SHP77 (cell line): ENCODE results near the gene SHC2.

Experiments
- DNase-seq, 2 experiments: peaks; one replicate each; lab custom pipeline; 2025; lab: John Stamatoyannopoulos, UW

SHC2 gene, protein sequence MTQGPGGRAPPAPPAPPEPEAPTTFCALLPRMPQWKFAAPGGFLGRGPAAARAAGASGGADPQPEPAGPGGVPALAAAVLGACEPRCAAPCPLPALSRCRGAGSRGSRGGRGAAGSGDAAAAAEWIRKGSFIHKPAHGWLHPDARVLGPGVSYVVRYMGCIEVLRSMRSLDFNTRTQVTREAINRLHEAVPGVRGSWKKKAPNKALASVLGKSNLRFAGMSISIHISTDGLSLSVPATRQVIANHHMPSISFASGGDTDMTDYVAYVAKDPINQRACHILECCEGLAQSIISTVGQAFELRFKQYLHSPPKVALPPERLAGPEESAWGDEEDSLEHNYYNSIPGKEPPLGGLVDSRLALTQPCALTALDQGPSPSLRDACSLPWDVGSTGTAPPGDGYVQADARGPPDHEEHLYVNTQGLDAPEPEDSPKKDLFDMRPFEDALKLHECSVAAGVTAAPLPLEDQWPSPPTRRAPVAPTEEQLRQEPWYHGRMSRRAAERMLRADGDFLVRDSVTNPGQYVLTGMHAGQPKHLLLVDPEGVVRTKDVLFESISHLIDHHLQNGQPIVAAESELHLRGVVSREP

DNA sequence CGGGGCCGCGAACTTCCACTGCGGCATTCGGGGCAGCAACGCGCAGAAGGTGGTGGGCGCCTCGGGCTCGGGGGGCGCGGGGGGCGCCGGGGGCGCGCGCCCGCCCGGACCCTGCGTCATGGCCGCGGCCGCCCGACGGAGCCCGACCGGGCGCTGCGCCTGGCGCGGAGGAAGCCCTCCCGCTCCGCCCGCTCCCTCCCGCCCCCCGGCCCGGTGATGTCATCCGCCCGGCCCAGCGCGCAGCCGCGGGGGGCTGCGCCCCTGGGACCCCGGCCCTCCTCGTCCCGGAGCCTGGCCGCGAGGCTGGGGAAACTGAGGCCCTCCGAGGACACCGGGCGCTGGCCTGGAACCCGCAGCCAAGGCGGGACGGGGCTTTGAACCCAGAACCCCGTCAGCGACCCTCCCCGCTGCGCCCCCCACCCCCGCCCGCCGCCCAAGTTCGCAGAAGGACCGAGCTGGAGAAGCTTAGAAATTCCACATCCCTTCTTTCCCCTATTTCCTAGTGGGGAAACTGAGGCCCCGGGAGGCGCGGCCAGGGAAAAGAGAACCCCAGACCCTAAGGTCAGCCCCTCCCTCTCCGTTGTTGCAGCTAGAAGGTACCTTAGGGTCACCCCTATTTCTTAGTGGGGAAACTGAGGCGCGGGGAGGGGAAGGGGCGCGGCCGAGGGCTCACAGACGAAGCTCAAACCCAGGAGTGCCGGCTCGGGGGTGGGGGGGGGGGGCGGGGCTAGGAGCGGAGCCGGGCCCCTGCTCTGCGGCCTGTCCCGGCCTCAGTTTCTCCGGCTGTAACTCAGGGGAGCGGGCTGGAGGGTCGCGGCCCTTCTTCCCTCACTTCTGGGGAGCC, at the start of gene SHC2:
SHC2 (minus strand) TSS at position 157 of the 844 bp plus-strand sequence; CDS start at position 120, 37 bp downstream.
- DNase-seq: no peak

DNA sequence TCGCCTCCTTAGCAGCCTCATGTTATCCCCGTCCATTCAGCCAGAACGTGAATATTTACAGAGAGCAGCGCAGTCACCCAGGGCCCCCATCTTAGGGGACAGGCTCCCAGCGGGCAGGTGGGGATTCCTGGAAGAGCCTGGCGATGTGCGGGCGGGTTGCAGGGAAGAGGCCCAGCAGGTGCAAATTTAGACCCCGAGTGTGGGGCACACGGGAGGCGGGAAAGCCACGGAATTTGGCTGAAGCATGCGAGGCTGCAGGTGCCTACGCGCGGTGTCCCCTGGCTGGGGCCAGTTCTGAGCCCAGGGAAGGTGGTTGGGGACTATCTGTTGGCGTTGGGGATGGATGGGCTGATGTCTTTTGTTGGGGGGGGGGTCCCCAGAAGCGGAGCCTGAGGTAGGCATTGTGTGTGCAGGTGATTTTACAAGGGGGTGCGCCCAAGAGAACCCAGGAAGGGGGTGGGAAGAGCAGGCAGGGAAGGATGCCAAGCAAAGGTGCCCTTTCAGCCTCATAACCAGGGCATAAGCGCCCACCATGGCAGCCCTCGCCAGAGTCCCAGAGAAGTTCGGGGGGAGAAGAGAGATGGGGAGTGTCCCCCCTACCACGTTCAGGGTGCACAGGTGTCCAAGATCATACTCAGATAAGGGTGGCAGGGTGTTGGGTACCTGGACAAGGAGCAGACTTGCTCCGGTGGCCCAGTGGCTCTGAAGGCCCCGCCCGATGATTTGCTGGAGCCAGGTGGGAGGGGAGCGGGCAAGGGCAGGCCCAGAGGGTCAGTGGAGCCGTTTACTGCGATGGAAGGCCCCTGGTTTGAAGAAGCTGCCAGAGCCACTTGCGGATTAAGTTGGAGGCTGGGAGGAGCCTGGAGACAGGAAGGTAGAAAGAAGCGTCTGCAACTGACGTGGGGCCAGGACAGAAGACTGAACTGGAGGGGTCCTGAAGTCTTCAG, 47.6 kb upstream of the SHC2 start:
- no peak for DNase-seq

GRCh38 chr19:507286-508203, 46.7 kb upstream of the SHC2 start, which contains the start of gene TPGS1:
Gene TPGS1 (plus strand): TSS chr19:507497. CDS start chr19:507507, 10 bp downstream.
- DNase-seq: peak; percentile 57 to 85

GRCh38 chr19:506404-507285, 45.8 kb upstream of the SHC2 start:
- DNase-seq: peak; percentile 97 to 99

- DNase-seq: no peak
Measured at GRCh38 chr19:504616-505015, 43.8 kb upstream of the SHC2 start.

DNA sequence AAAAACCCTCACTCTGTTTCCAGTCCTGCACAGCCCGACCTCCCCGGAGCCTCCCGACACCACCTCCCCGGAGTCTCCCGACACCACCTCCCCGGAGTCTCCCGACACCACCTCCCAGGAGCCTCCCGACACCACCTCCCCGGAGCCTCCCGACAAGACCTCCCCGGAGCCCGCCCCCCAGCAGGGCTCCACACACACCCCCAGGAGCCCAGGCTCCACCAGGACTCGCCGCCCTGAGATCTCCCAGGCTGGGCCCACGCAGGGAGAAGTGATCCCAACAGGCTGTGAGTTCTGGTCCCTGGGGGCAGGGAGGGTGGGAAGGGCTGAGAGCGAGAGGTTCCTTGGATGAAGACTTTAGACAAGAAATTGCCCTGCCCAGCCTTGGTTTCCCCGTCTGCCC, 40.8 kb upstream of the SHC2 start:
- no peak for DNase-seq

GRCh38 chr19:498977-499623, 38.3 kb upstream of the SHC2 start:
- no peak for DNase-seq

DNA sequence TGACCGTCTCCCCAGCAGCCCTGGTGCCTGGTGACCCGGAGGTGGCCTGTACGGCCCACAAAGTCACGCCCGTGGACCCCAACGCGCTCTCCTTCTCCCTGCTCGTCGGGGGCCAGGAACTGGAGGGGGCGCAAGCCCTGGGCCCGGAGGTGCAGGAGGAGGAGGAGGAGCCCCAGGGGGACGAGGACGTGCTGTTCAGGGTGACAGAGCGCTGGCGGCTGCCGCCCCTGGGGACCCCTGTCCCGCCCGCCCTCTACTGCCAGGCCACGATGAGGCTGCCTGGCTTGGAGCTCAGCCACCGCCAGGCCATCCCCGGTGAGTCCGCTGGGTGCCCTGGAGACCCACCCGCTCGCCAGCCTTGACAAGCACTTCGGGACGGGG, 37.7 kb upstream of the SHC2 start:
- no peak for DNase-seq

DNA sequence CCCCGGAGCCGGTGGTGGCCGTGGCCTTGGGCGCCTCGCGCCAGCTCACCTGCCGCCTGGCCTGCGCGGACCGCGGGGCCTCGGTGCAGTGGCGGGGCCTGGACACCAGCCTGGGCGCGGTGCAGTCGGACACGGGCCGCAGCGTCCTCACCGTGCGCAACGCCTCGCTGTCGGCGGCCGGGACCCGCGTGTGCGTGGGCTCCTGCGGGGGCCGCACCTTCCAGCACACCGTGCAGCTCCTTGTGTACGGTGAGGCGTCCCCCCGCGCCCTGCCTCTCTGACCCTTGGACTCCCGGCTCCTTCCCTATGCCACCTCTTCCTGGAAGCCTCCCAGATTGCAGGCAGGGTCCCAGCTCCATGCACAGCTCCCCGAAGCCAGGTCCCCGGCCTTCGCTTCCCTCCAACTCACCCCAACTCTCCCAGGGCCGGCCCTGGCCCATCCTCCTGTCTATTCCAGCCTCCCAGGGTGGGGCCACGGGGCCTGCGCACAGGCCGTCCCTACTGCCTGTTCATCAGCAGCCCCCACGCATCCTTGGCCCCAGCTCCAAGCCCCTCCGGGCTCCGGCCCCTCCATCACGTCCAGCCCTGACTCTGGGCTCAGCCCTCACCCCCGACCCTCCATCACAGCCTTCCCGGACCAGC, 37.2 kb upstream of the SHC2 start:
- no peak for DNase-seq

DNA sequence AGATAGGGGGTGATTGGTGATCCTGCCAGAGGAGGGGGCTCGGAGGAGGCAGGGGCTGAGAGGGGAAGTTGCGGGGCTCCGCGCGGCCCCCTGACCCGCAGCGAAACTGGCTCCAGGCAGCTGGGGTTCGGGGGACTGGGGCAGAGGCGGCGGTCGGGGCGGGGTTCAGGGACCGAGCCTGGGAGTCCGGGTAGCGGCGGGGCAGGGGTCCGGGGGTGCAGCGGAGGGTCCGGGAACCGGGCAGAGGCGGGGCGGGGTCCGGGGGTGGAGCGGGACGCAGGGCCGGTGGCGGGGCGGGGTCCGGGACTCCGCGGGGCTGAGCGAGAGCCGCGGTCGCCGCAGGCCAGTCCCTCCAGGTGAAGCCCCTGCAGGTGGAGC, 36.6 kb upstream of the SHC2 start:
- no peak for DNase-seq

- DNase-seq: no peak
Measured at GRCh38 chr19:496986-497385, 36.2 kb upstream of the SHC2 start.

- no peak for DNase-seq
Measured at GRCh38 chr19:496112-496665, 35.4 kb upstream of the SHC2 start, which contains the start of gene MADCAM1. Gene MADCAM1 (plus strand): TSS chr19:496486. CDS start chr19:496500, 14 bp downstream.

DNA sequence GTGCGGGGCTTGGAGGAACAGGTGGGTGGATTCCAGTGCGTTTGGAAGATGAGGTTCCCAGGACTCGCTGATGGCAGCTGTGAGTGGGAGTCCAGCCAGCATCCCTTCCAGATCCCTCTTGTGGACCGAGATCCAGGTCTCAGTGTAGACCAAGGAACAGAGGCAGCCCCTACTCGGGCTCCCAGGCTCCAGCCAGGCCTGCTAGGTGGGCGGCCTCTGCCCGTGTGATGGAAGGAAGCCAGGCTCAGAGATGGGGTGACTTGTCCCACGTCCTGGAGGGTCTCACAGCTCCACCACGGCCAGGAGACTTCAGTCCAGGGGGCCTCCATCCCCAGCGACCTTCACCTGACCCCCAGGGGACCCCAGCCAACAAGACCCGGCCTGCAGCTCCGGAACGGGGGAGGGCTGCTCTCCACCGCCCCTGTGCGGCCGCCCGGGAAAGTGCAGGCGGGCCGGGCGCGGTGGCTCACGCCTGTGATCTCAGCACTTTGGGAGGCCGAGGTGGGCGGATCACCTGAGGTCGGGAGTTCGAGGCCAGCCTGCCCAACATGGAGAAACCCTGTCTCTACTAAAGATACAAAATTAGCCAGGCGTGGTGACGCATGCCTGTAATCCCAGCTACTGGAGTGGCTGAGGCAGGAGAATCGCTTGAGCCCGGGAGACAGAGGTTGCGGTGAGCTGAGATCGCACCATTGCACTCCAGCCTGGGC, 34.7 kb upstream of the SHC2 start:
- DNase-seq: peak in 1 of 2 experiments; percentile 30

DNA sequence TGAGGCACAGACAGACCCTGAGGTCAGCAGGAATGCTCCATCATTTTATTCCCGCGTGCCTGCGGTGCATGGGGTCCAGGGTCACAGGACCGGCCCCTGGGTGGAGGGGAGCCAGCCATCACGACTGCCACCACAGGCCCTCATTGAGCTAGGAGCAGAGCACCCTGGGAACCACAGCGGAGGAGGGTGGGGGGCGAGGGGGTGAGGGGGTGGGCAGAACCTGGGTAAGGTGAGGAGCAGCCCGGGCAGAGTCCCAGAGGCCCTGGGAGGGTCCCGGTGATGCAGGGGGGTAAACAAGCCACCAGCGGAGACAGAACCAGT, 34.2 kb upstream of the SHC2 start:
- DNase-seq: no peak

DNA sequence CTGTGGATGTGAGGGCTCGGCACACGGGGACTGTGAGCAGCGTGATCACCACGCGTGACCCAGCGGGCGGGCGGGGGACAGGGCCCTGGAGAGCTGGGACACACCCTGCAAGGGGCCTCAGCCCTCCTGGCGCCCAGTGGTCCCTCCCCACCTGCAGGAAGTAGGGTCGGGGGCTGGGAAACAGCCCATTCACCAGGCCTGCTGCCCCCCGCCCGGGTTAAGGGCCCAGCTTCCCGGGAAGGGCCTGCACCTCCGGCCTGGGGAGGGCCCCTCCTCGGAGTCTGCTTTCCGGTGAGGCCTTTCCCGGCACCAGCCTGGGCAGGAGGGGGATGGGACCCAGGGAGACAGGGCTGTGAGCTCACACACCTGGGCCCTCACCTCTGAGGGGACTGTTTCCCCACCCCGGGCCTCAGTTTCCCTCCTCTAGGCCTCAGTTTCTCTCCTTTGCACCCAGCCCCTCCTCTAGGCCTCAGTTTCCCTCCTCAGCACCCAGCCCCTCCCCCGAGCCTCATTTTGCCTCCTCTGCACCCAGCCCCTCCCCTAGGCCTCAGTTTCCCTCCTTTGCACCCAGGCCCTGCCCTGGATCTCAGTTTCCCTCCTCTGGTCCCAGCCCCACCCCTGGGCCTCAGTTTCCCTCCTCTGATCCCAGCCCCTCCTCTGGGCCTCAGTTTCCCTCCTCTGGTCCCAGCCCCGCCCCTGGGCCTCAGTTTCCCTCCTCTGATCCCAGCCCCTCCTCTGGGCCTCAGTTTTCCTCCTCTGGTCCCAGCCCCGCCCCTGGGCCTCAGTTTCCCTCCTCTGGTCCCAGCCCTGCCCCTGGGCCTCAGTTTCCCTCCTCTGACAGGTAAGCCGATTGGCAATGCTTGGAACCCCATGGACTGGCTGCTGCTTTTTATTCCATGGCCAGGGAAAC, 33.6 kb upstream of the SHC2 start:
- no peak for DNase-seq

- DNase-seq: no peak
Measured at GRCh38 chr19:493391-494170, 32.7 kb upstream of the SHC2 start.
